SK-N-SH (cell line): Measurements from ENCODE around the gene ABHD15.

ENCODE experiments used
- ELF1 ChIP-seq: IDR thresholded peaks from 2 replicates; pipeline ENCODE4 v1.4.0; 2012
- EP300 ChIP-seq, 2 experiments: IDR thresholded peaks; 2 replicates each; pipeline versions ENCODE4 v1.4.0 to v1.6.1; 2012; ENCODE audit warnings: borderline replicate concordance in 1 of 2, low read depth in 1 of 2, low read length in 1 of 2
- GATA2 ChIP-seq: sonication (generic); formaldehyde crosslinking; IDR thresholded peaks from 2 replicates; pipeline ENCODE4 v1.5.0; 2020; ENCODE audit warnings: mild to moderate bottlenecking, missing genetic modification reagents
- IRF3 ChIP-seq: fragments of 150-350 bp; IDR thresholded peaks from 2 replicates; pipeline ENCODE4 v1.6.1; 2016; ENCODE audit warnings: mild to moderate bottlenecking, low read depth, low read length
- POLR2AphosphoS5 ChIP-seq: IDR thresholded peaks from 2 replicates; pipeline ENCODE4 v1.6.1; 2012; ENCODE audit warnings: low read depth, low read length
- RAD21 ChIP-seq: IDR thresholded peaks from 2 replicates; pipeline ENCODE4 v1.6.1; 2012; ENCODE audit warnings: mild to moderate bottlenecking, low read length
- RCOR1 ChIP-seq: fragments of 150-350 bp; IDR thresholded peaks from 2 replicates; pipeline ENCODE4 v1.6.1; 2017; ENCODE audit warnings: antibody characterized with exemption, low read length
- REST ChIP-seq: IDR thresholded peaks from 2 replicates; pipeline ENCODE4 v1.6.1; 2012; ENCODE audit warnings: mild to moderate bottlenecking, low read depth, low read length, moderate library complexity
- TAF1 ChIP-seq: IDR thresholded peaks from 2 replicates; pipeline ENCODE4 v1.6.1; 2012; ENCODE audit warnings: low read depth, mild to moderate bottlenecking, low read length, moderate library complexity, borderline replicate concordance
- YY1 ChIP-seq: IDR thresholded peaks from 2 replicates; pipeline ENCODE4 v1.4.0; 2012; ENCODE audit warnings: low read depth, mild to moderate bottlenecking
- TF ChIP-seq, protein P1 (sequence below): fragments of 200-600 bp; sonication (generic); IDR thresholded peaks from 2 replicates; pipeline ENCODE4 v1.6.1; 2017; ENCODE audit warnings: antibody characterized with exemption, mild to moderate bottlenecking, moderate library complexity

DNA sequence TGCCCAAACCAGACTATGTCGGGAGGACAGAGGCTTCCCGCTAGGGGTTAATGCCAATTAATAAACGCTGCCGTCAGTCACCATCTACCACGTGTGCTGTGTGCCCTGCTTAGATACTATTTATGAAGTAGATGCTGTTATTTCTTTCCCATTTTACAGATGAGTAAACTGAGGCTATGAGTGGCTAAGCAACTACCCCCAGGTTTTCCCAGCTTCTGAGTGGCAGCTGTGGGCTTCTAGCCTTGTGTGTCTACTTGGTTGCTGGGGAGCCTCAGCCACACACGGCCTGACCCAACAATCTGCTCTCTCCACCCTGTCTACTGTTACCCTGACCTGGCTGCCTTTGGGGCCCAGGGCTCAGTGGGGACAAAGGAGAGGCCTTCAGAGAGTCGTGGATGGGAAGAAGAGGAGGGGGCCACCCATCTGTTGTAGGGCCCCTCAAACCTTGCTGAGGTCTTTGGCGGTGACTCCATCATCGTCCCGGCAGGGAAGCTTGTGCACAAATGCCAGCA is 15.5 kb upstream of the ABHD15 start:
- TF ChIP-seq, protein P1, sequence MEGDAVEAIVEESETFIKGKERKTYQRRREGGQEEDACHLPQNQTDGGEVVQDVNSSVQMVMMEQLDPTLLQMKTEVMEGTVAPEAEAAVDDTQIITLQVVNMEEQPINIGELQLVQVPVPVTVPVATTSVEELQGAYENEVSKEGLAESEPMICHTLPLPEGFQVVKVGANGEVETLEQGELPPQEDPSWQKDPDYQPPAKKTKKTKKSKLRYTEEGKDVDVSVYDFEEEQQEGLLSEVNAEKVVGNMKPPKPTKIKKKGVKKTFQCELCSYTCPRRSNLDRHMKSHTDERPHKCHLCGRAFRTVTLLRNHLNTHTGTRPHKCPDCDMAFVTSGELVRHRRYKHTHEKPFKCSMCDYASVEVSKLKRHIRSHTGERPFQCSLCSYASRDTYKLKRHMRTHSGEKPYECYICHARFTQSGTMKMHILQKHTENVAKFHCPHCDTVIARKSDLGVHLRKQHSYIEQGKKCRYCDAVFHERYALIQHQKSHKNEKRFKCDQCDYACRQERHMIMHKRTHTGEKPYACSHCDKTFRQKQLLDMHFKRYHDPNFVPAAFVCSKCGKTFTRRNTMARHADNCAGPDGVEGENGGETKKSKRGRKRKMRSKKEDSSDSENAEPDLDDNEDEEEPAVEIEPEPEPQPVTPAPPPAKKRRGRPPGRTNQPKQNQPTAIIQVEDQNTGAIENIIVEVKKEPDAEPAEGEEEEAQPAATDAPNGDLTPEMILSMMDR = no peak
- no peak for TF ChIP-seq REST
- TF ChIP-seq RAD21 = no peak
- TF ChIP-seq EP300 (IDR thresholded peaks at IDR 0.05; ENCODE audit: borderline replicate concordance in 1 of 2, low read depth in 1 of 2, low read length in 1 of 2) = no peak
- no peak for TF ChIP-seq ELF1
- TF ChIP-seq RCOR1 = no peak
- TF ChIP-seq POLR2AphosphoS5 = no peak
- no peak for TF ChIP-seq TAF1
- TF ChIP-seq IRF3 = no peak
- TF ChIP-seq GATA2 = no peak
- no peak for TF ChIP-seq YY1
